ENCODE measurements around the gene GARNL3.

DNA sequence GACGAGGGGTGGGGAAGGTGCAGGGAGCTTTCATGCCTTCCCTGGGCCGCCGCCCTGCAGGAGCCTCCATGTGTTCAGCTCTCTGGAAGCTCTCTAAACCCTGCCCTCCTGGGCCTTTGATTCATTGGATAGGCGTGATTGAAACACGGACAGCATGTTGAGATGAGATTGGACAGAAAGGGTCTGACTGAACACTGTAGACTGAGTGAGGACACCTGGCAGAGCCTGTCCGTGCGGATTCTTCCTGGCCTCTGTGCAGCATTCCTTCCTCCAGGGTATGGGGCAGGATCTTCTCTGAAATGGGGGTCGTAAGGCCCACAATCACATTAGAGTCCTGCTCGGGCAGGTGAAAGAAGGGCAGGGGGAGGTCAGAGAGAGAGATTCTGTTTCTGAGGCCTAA lies 173.8 kb downstream of the GARNL3 start:
- TF ChIP-seq SMAD3 (CRISPR knock-in tag; IDR thresholded peaks at IDR 0.05), result no peak
- TF ChIP-seq CHD4 (IDR thresholded peaks at IDR 0.05; ENCODE audit: borderline replicate concordance, low read length), result no peak
- TF ChIP-seq KMT2B (CRISPR knock-in tag; IDR thresholded peaks at IDR 0.05), result no peak
- TF ChIP-seq RFX1 (IDR thresholded peaks at IDR 0.05), result no peak
- TF ChIP-seq, protein P1, sequence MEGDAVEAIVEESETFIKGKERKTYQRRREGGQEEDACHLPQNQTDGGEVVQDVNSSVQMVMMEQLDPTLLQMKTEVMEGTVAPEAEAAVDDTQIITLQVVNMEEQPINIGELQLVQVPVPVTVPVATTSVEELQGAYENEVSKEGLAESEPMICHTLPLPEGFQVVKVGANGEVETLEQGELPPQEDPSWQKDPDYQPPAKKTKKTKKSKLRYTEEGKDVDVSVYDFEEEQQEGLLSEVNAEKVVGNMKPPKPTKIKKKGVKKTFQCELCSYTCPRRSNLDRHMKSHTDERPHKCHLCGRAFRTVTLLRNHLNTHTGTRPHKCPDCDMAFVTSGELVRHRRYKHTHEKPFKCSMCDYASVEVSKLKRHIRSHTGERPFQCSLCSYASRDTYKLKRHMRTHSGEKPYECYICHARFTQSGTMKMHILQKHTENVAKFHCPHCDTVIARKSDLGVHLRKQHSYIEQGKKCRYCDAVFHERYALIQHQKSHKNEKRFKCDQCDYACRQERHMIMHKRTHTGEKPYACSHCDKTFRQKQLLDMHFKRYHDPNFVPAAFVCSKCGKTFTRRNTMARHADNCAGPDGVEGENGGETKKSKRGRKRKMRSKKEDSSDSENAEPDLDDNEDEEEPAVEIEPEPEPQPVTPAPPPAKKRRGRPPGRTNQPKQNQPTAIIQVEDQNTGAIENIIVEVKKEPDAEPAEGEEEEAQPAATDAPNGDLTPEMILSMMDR (CRISPR knock-in tag; IDR thresholded peaks at IDR 0.05), result no peak
- TF ChIP-seq SOX13 (IDR thresholded peaks at IDR 0.05), result no peak
- TF ChIP-seq SOX13 (CRISPR knock-in tag; conservative IDR thresholded peaks at IDR 0.05 in 1 of 2, IDR thresholded peaks at IDR 0.05 in 1 of 2), result no peak
- TF ChIP-seq, protein P2, sequence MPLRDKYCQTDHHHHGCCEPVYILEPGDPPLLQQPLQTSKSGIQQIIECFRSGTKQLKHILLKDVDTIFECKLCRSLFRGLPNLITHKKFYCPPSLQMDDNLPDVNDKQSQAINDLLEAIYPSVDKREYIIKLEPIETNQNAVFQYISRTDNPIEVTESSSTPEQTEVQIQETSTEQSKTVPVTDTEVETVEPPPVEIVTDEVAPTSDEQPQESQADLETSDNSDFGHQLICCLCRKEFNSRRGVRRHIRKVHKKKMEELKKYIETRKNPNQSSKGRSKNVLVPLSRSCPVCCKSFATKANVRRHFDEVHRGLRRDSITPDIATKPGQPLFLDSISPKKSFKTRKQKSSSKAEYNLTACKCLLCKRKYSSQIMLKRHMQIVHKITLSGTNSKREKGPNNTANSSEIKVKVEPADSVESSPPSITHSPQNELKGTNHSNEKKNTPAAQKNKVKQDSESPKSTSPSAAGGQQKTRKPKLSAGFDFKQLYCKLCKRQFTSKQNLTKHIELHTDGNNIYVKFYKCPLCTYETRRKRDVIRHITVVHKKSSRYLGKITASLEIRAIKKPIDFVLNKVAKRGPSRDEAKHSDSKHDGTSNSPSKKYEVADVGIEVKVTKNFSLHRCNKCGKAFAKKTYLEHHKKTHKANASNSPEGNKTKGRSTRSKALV (CRISPR knock-in tag; IDR thresholded peaks at IDR 0.05), result no peak
- TF ChIP-seq CBFB (CRISPR knock-in tag; IDR thresholded peaks at IDR 0.05), result no peak
- no peak for TF ChIP-seq CREB1 (IDR thresholded peaks at IDR 0.05)
- no peak for TF ChIP-seq CREB1 (CRISPR knock-in tag; IDR thresholded peaks at IDR 0.05)
- no peak for TF ChIP-seq NPAS2 (CRISPR knock-in tag; IDR thresholded peaks at IDR 0.05; ENCODE audit: borderline replicate concordance)
- TF ChIP-seq HDAC6 (IDR thresholded peaks at IDR 0.05; ENCODE audit: low read depth, low read length), result no peak
